ENCODE results near the gene PHTF1. TPM values are rescaled to one million over a fixed set of nuclear protein-coding genes. Genes with fewer than 3 reads are reported as not detected.

PHTF1 gene
- polyA plus RNA-seq, 2 donors = 1.6 to 2.3 TPM

DNA sequence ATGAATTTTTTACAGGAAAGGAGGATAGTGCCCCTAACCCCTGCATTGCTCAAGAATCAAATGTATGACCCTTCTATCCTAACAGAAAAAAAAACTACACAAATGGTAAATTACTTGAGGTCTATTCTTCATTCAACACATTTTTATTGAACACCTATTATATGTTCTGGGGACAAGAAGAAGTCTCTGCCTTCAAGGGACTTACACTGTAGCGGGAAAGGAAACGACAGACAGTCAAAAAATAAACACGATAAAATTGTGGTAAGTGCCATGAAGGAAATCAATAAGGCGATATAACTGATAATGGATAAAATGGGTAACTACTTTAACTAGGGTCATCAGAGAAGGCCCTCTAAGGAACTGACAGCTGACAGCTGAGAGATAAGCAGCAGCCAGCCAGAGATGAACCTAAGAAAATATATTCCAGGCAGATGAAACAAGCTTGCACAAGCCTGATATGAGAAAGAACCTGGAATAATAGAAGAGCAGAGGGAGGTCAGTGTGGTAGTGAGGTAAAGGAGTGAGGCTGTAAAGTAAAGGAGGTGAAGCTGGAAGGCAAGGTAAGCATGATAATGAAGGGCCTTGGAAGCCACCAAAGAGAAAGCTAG, 66.4 kb downstream of the PHTF1 start:
- Histone ChIP-seq H3K27me3 (ENCODE audit: control insufficient read depth in 1 of 2, insufficient read depth in 2 of 2, low read length in 2 of 2) (no peaks in the 10 kb centered on the region), H3K4me1 (ENCODE audit: control insufficient read depth in 2 of 2, insufficient read depth in 2 of 2, low read length in 1 of 2) (no peaks in the 10 kb centered on the region), H3K27ac (ENCODE audit: low read depth in 2 of 2, low read length in 1 of 2) (no peak overlapping the region), H3K36me3 (ENCODE audit: control insufficient read depth in 2 of 2, insufficient read depth in 2 of 2, low read length in 1 of 2) (no peaks in the 10 kb centered on the region), H3K9me3 (ENCODE audit: control insufficient read depth in 2 of 2, insufficient read depth in 1 of 2, low read depth in 1 of 2, low read length in 1 of 2) (peaks cover 0 to 3% of the 10 kb centered on the region in 2 donors), H3K4me3 (ENCODE audit: low read depth in 1 of 2, low read length in 2 of 2) (no peak overlapping the region)
- WGBS, 2 donors = 89 to 97% methylated on average over 4 of the region's 4 CpGs

DNA sequence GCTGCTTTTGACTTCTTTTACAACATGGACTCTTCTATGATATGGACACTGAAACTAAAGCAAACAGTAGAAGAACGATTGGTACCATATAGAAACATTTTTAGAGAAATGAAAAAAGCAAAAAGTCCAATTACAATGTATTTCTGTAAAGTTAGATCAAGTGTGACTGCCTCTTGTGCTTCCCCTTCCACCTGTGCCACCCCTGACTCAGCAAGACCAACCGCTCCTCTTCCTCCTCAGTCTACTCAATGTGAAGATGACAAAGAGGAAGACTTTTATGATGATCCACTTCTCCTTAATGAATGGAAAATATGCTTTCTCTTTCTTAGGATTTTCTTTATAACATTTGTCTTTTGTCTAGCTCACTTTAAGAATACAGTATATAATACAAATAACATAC, 66.9 kb downstream of the PHTF1 start:
- Histone ChIP-seq H3K27ac (ENCODE audit: low read depth in 2 of 2, low read length in 1 of 2) (no peak overlapping the region), H3K4me3 (ENCODE audit: low read depth in 1 of 2, low read length in 2 of 2) (no peak overlapping the region), H3K36me3 (ENCODE audit: control insufficient read depth in 2 of 2, insufficient read depth in 2 of 2, low read length in 1 of 2) (no peaks in the 10 kb centered on the region), H3K4me1 (ENCODE audit: control insufficient read depth in 2 of 2, insufficient read depth in 2 of 2, low read length in 1 of 2) (no peaks in the 10 kb centered on the region), H3K27me3 (ENCODE audit: control insufficient read depth in 1 of 2, insufficient read depth in 2 of 2, low read length in 2 of 2) (no peaks in the 10 kb centered on the region), H3K9me3 (ENCODE audit: control insufficient read depth in 2 of 2, insufficient read depth in 1 of 2, low read depth in 1 of 2, low read length in 1 of 2) (peaks cover 0 to 3% of the 10 kb centered on the region in 2 donors)
- WGBS, 2 donors = 87 to 89% methylated on average over 2 of the region's 2 CpGs

DNA sequence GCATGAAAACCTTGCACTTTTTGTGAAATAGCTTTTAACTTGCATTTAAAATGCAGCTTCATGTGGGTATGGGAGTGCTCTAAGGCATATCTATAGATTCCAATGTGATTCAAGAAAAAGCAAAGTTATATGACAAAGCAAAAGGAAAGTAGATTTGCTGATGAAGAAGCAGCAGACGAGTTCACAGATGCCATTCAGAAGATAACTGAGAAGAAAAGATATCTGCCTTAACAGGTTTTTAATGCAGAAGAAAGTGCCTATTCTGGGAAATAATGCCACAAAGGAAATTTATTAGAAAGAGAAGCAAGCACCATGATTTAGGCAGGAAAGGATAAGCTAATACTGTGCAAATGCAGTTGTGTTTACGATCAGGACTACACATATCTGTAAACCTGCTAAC, 68.1 kb downstream of the PHTF1 start:
- 92 to 93% methylated on average over 2 of the region's 2 CpGs for WGBS, 2 donors
- peaks cover 0 to 3% of the 10 kb centered on the region in 2 donors for H3K9me3 ChIP-seq (ENCODE audit: control insufficient read depth in 2 of 2, insufficient read depth in 1 of 2, low read depth in 1 of 2, low read length in 1 of 2)
- no peaks in the 10 kb centered on the region for H3K36me3 ChIP-seq (ENCODE audit: control insufficient read depth in 2 of 2, insufficient read depth in 2 of 2, low read length in 1 of 2)
- H3K4me3 ChIP-seq (ENCODE audit: low read depth in 1 of 2, low read length in 2 of 2) = no peak overlapping the region
- H3K4me1 ChIP-seq (ENCODE audit: control insufficient read depth in 2 of 2, insufficient read depth in 2 of 2, low read length in 1 of 2) = no peaks in the 10 kb centered on the region
- H3K27ac ChIP-seq (ENCODE audit: low read depth in 2 of 2, low read length in 1 of 2) = no peak overlapping the region
- no peaks in the 10 kb centered on the region for H3K27me3 ChIP-seq (ENCODE audit: control insufficient read depth in 1 of 2, insufficient read depth in 2 of 2, low read length in 2 of 2)

DNA sequence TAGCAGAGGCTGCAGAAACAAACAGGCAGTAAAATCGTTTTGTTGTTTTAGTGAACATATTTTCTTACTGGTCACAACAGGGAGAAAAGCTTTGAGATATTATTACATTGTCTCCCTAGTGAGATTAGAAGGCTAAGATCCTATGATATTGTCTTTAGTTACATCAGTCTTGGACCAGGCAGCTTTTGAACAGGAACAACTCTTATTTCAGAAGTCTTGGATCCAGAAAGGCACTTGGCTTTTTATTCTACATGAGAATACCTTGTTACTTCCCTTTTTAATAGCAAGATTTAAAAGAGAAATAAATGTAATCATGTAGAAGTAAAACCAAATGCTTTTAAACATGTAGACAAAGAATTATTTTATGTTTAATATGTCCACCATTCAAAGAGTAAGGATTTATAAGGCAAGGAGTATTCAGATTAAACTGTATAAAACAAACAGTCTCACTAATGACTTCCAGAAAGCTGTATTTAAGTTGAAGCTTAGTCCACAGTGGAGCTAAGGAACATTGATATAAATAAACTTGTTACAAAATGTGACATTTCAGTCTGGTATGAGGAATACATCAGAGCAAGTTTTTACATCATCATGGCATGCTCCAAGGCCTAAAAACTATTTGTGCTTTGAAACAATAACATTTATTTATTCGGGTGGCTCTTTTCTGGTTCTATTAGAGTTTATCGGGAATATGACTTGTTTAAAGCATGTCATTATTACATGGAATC, 72.2 kb downstream of the PHTF1 start:
- Histone ChIP-seq H3K4me3 (ENCODE audit: low read depth in 1 of 2, low read length in 2 of 2) (no peak overlapping the region), H3K4me1 (ENCODE audit: control insufficient read depth in 2 of 2, insufficient read depth in 2 of 2, low read length in 1 of 2) (no peaks in the 10 kb centered on the region), H3K36me3 (ENCODE audit: control insufficient read depth in 2 of 2, insufficient read depth in 2 of 2, low read length in 1 of 2) (no peaks in the 10 kb centered on the region), H3K9me3 (ENCODE audit: control insufficient read depth in 2 of 2, insufficient read depth in 1 of 2, low read depth in 1 of 2, low read length in 1 of 2) (no peaks in the 10 kb centered on the region), H3K27ac (ENCODE audit: low read depth in 2 of 2, low read length in 1 of 2) (no peak overlapping the region), H3K27me3 (ENCODE audit: control insufficient read depth in 1 of 2, insufficient read depth in 2 of 2, low read length in 2 of 2) (no peaks in the 10 kb centered on the region)
- 81 to 87% methylated on average over 3 of the region's 3 CpGs for WGBS, 2 donors

DNA sequence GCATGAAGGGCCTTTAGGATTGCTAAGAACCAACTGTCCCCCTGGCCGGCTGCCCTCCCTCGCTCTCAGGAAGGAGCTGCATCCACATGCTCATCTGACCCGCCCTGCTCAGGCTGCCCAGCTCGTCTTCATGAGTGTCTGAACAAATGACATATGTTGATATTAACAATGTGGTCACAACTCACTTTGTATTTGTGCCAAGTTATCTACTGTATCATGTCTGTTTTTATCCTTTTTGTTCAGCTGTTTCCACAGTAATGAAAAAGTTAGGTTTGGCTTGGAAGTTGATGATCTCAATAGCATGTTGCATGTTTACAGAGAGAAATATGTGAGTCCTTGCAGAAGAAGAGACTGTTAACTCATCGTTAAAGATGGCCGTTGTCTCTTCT, 75.1 kb downstream of the PHTF1 start:
- Histone ChIP-seq H3K36me3 (ENCODE audit: control insufficient read depth in 2 of 2, insufficient read depth in 2 of 2, low read length in 1 of 2) (no peaks in the 10 kb centered on the region), H3K4me1 (ENCODE audit: control insufficient read depth in 2 of 2, insufficient read depth in 2 of 2, low read length in 1 of 2) (no peaks in the 10 kb centered on the region), H3K9me3 (ENCODE audit: control insufficient read depth in 2 of 2, insufficient read depth in 1 of 2, low read depth in 1 of 2, low read length in 1 of 2) (no peaks in the 10 kb centered on the region), H3K27ac (ENCODE audit: low read depth in 2 of 2, low read length in 1 of 2) (peak overlapping the region in 1 of 2 donors; percentile 30), H3K4me3 (ENCODE audit: low read depth in 1 of 2, low read length in 2 of 2) (no peak overlapping the region), H3K27me3 (ENCODE audit: control insufficient read depth in 1 of 2, insufficient read depth in 2 of 2, low read length in 2 of 2) (no peaks in the 10 kb centered on the region)
- WGBS, 2 donors = 52 to 64% methylated on average over 6 of the region's 6 CpGs

DNA sequence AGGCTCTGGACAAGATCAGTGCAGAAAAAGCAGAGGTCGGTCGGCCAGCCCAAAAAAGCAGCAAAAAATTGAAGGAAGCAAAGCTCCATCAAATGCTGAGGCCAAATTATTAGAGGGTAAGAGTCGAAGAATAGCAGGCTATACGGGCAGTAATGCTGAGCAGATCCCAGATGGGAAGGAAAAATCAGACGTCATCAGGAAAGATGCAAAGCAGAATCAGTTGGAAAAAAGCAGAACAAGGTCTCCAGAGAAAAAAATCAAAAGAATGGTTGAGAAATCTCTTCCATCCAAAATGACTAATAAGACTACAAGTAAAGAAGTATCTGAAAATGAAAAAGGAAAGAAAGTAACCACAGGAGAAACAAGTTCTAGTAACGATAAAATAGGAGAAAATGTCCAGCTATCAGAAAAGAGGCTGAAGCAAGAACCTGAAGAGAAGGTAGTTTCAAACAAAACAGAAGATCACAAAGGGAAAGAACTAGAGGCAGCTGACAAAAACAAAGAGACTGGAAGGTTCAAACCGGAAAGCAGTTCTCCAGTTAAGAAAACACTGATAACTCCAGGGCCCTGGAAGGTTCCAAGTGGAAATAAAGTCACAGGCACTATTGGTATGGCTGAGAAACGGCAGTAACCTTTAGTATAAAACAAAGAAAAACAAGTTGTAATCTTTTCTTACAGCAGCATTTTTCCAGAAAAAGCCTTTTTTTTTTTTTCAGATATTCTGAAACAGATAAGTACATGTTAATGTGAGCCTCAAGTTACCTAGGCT, 75.7 kb downstream of the PHTF1 start:
- Histone ChIP-seq H3K4me1 (ENCODE audit: control insufficient read depth in 2 of 2, insufficient read depth in 2 of 2, low read length in 1 of 2) (no peaks in the 10 kb centered on the region), H3K9me3 (ENCODE audit: control insufficient read depth in 2 of 2, insufficient read depth in 1 of 2, low read depth in 1 of 2, low read length in 1 of 2) (no peaks in the 10 kb centered on the region), H3K36me3 (ENCODE audit: control insufficient read depth in 2 of 2, insufficient read depth in 2 of 2, low read length in 1 of 2) (no peaks in the 10 kb centered on the region), H3K27me3 (ENCODE audit: control insufficient read depth in 1 of 2, insufficient read depth in 2 of 2, low read length in 2 of 2) (no peaks in the 10 kb centered on the region), H3K27ac (ENCODE audit: low read depth in 2 of 2, low read length in 1 of 2) (no peak overlapping the region), H3K4me3 (ENCODE audit: low read depth in 1 of 2, low read length in 2 of 2) (no peak overlapping the region)
- 66 to 74% methylated on average over 8 of the region's 8 CpGs for WGBS, 2 donors

DNA sequence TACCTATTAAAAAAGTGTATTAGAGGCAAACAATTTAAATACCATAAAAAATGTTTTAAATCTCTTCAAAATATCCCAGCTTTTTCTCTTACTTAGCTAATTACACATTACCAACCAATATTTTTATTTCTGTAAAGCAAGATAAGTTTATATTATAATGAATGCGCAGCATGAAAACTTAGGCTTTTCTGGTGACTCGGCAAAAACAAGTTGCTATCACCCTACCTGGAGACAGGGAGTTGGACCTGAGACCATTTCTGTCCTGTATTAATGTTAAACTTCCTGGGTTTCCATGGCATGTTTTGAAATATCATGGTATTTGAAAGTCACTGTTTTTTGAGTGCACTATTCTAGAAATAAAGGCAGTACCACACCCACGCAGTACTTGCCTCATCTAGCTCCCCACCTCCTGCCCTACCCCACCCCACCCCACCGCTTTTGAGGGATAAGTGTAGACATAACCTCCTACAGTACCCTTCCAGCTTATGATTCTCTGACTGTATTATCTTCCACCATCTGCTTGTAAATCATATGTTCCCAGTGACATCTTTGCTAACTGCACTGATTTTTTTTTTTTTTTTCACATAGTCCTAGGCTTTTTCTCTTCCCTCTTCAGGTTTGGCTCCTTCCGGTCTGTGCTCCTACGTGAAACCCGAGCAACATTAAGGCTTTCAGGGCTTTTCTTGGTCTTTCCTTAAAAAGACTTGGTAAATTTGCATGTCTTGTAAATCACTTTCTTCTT, 77.5 kb downstream of the PHTF1 start:
- H3K36me3 ChIP-seq (ENCODE audit: control insufficient read depth in 2 of 2, insufficient read depth in 2 of 2, low read length in 1 of 2) = no peaks in the 10 kb centered on the region
- H3K27me3 ChIP-seq (ENCODE audit: control insufficient read depth in 1 of 2, insufficient read depth in 2 of 2, low read length in 2 of 2) = no peaks in the 10 kb centered on the region
- H3K9me3 ChIP-seq (ENCODE audit: control insufficient read depth in 2 of 2, insufficient read depth in 1 of 2, low read depth in 1 of 2, low read length in 1 of 2) = no peaks in the 10 kb centered on the region
- H3K4me1 ChIP-seq (ENCODE audit: control insufficient read depth in 2 of 2, insufficient read depth in 2 of 2, low read length in 1 of 2) = no peaks in the 10 kb centered on the region
- H3K27ac ChIP-seq (ENCODE audit: low read depth in 2 of 2, low read length in 1 of 2) = no peak overlapping the region
- WGBS, 2 donors = 93 to 97% methylated on average over 7 of the region's 7 CpGs
- no peak overlapping the region for H3K4me3 ChIP-seq (ENCODE audit: low read depth in 1 of 2, low read length in 2 of 2)

DNA sequence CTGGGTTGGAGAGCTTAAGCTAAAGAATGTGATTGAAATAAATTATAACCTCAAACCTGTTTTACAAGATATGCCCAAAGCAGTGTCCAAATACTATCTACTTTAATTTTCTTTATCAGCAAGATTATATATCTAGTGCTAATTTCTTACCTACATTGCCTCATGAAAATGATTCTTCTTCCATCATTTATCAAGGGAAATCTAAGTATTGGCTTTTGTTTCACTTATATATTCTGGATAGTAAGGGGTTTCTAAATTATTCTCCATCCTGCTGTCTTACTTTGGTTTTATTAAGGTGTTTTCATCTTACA, 81.2 kb downstream of the PHTF1 start:
- Histone ChIP-seq H3K36me3 (ENCODE audit: control insufficient read depth in 2 of 2, insufficient read depth in 2 of 2, low read length in 1 of 2) (no peaks in the 10 kb centered on the region), H3K4me3 (ENCODE audit: low read depth in 1 of 2, low read length in 2 of 2) (no peak overlapping the region), H3K27me3 (ENCODE audit: control insufficient read depth in 1 of 2, insufficient read depth in 2 of 2, low read length in 2 of 2) (no peaks in the 10 kb centered on the region), H3K9me3 (ENCODE audit: control insufficient read depth in 2 of 2, insufficient read depth in 1 of 2, low read depth in 1 of 2, low read length in 1 of 2) (no peaks in the 10 kb centered on the region), H3K4me1 (ENCODE audit: control insufficient read depth in 2 of 2, insufficient read depth in 2 of 2, low read length in 1 of 2) (no peaks in the 10 kb centered on the region), H3K27ac (ENCODE audit: low read depth in 2 of 2, low read length in 1 of 2) (no peak overlapping the region)

DNA sequence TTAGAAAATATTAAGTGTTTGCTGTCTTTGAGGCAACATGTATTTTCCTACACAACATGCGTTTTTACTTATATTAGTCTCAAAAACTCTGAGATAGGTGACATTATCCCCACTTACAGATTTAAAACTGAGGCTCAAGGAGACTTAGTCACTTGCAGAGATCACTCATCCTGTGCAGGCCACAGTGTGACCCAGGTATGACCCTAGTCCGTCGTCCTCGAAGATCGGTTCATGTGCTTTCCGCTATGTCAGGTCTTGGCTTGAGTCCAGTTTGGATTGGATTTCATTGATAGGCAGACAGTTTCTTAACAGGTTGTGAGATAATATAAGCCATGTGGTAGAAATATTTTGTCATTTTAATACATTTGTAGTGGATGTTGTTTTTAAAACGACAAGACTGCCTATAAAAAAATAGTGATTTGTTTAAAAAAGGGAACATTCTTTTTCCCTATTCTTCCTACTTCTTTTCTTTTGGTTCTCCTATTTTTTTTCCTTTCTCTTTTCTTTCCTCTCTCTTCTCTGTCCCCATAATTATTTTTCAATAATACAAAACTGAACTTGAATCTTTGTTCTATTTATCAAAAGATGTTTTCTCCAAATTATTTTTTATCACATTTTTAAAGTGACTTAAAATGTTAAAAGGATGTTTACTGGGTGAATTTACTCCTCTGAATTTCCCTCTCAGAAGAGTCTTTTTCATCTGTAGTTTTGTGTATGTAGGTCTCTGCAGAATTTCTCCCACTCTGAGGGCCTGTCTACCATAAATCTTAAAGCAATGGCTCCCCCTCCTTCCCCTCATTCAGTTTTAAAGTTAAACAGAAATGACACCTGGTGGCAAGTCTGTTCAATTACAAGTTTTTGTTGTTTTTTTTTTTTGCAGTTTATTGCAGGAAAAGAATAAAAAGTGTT, 81.8 kb downstream of the PHTF1 start:
- no peak overlapping the region for H3K4me3 ChIP-seq (ENCODE audit: low read depth in 1 of 2, low read length in 2 of 2)
- 45 to 56% methylated on average over 7 of the region's 7 CpGs for WGBS, 2 donors
- H3K36me3 ChIP-seq (ENCODE audit: control insufficient read depth in 2 of 2, insufficient read depth in 2 of 2, low read length in 1 of 2) = peaks cover 0 to under 1% of the 10 kb centered on the region in 2 donors

More for the DNA sequence above, 81.8 kb downstream of the PHTF1 start:
- no peak overlapping the region for H3K27ac ChIP-seq (ENCODE audit: low read depth in 2 of 2, low read length in 1 of 2)
- H3K27me3 ChIP-seq (ENCODE audit: control insufficient read depth in 1 of 2, insufficient read depth in 2 of 2, low read length in 2 of 2) = no peaks in the 10 kb centered on the region
- no peaks in the 10 kb centered on the region for H3K9me3 ChIP-seq (ENCODE audit: control insufficient read depth in 2 of 2, insufficient read depth in 1 of 2, low read depth in 1 of 2, low read length in 1 of 2)
- H3K4me1 ChIP-seq (ENCODE audit: control insufficient read depth in 2 of 2, insufficient read depth in 2 of 2, low read length in 1 of 2) = no peaks in the 10 kb centered on the region
